Heart left ventricle (tissue), 16 donors: ENCODE data around the gene CPT1A. TPM values are rescaled to one million over a fixed set of nuclear protein-coding genes. Genes with fewer than 3 reads are reported as not detected.
A peak's percentile ranks its signal among the peaks of the same experiment; 100 is the strongest.

ENCODE experiments used
- ATAC-seq, 4 donors: fragments of 200-7000 bp; cut with Tn5 transposase; one replicate each; pipeline ENCODE4 v1.9.1; 2020 to 2022; ENCODE audit warnings: moderate library complexity in 4 of 4, mild to moderate bottlenecking in 3 of 4, moderate number of reproducible peaks in 1 of 4
- DNase-seq, 5 donors: peaks; one replicate each; pipeline ENCODE4 v3.0.0-alpha.2; 2020
- H3K27ac ChIP-seq, 12 donors: fragments of 200-600 bp; sonication (generic) in 4 of 12; one replicate each; pipeline versions ENCODE4 v1.5.0 to v1.8.0; 2016 to 2022; ENCODE audit warnings: mild to moderate bottlenecking in 2 of 12
- H3K27me3 ChIP-seq, 9 donors: fragments of 200-600 bp; sonication (generic) in 2 of 9; one replicate each; pipeline versions ENCODE4 v1.5.1 to v1.8.0; 2016 to 2022; ENCODE audit warnings: mild to moderate bottlenecking in 3 of 9
- H3K36me3 ChIP-seq, 9 donors: fragments of 200-600 bp; sonication (generic) in 2 of 9; one replicate each; pipeline versions ENCODE4 v1.5.0 to v1.8.0; 2018 to 2022; ENCODE audit warnings: mild to moderate bottlenecking in 2 of 9
- H3K4me1 ChIP-seq, 12 donors: fragments of 200-600 bp; sonication (generic) in 4 of 12; one replicate each; pipeline versions ENCODE4 v1.5.0 to v1.8.0; 2016 to 2022; ENCODE audit warnings: mild to moderate bottlenecking in 3 of 12
- H3K4me3 ChIP-seq, 12 donors: fragments of 200-600 bp; sonication (generic) in 4 of 12; one replicate each; pipeline versions ENCODE4 v1.5.0 to v1.8.0; 2017 to 2022; ENCODE audit warnings: mild to moderate bottlenecking in 9 of 12, moderate library complexity in 4 of 12
- H3K9me3 ChIP-seq, 12 donors: fragments of 200-600 bp; sonication (generic) in 4 of 12; one replicate each; pipeline versions ENCODE4 v1.5.0 to v1.8.0; 2016 to 2022; ENCODE audit warnings: mild to moderate bottlenecking in 1 of 12
- CTCF ChIP-seq, 12 donors: fragments of 200-600 bp; sonication (generic) in 4 of 12; IDR thresholded peaks; one replicate each; pipeline versions ENCODE4 v1.5.0 to v1.8.0; 2018 to 2022; ENCODE audit warnings: antibody characterized with exemption in 12 of 12, mild to moderate bottlenecking in 5 of 12
- POLR2A ChIP-seq, 2 donors: fragments of 450-650 bp; IDR thresholded peaks; one replicate each; pipeline ENCODE4 v1.6.1; 2017; ENCODE audit warnings: antibody characterized with exemption in 2 of 2, mild to moderate bottlenecking in 2 of 2, moderate library complexity in 2 of 2
- WGBS, 4 donors: extraction: QIAGEN DNeasy Blood & Tissue Kit in 2 of 4; methylation state at CpG; one replicate each; pipeline versions ENCODE4 v1.1.5 to v1.1.7; 2013 to 2018; 5-methylcytosine and 5-hydroxymethylcytosine counted together
- intact Hi-C, 10 donors: fragments of 100-400 bp; cut with DNase I; formaldehyde crosslinking; loops; one replicate each; pipeline versions ENCODE4 v1.11.1 to v1.14.2; 2022
- polyA plus RNA-seq, 2 donors: library from polyadenylated mRNA; stranded (reverse); fragments of 200-250 nt; gene quantifications; one replicate each; pipeline ENCODE4 v1.2.3, GENCODE V29; 2013
- total RNA-seq, 9 donors: library from RNA; depleted of rRNA in 2 of 9; stranded (reverse); fragments of >200 nt in 2 of 9; fragmentation: NEBNext Ultra II Directional in 3 of 9; extraction: Animal tissue kit (Norgen Biotek cat#: 25700) in 3 of 9; gene quantifications; one replicate each; pipeline versions ENCODE4 v1.1.0 to v1.2.4, GENCODE V29; 2016 to 2023
- donor health status: ischemic (EF 13 %, LVEDD 7.1; RV severe dilation, severe dysfunction).
- donor health status: healthy with polysubstance abuse.
- donor health status: DM: no; HTN: yes; CAD: no.
- donor health status: DM: no; HTN: no; CAD: no.
- donor health status: ischemic (EF 25% LVEDD 6.9; RV normal size, moderate dysfunction).
- donor health status: ischemic (EF 25% LVEDD 5.7; RV mildly dilated, moderate dysfunction).
- donor health status: healthy.
- donor health status: DM: yes; HTN: yes; CAD: no.
- donor health status: ischemic (EF 35%, LVEDD 5.7; RV mildly dilated, moderate dysfunction).
- donor health status: nonischemic (EF 11% LVEDD 7.7; RV severe dilation, severe dysfunction).
- donor health status: DM: yes; HTN: yes; CAD: no.
- donor health status: PGD.
- donor health status: ischemic (EF 29% LVEDD 5.4; RV normal size, mild dysfunction).
- donor health status: nonischemic (EF 23%, LVEDD 6.1; RV moderate dilation, normal function).

Gene CPT1A
- total and polyA plus RNA-seq, 11 donors = 20.9 to 116 (median 51.6) TPM

- Histone ChIP-seq H3K4me1 (peaks cover 0 to 35% (median 7%) of the 10 kb centered on the region in 12 donors), H3K4me3 (no peak overlapping the region), H3K27ac (no peak overlapping the region), H3K27me3 (no peaks in the 10 kb centered on the region), H3K9me3 (no peaks in the 10 kb centered on the region), H3K36me3 (peaks cover 0 to 4% (median 0%) of the 10 kb centered on the region in 9 donors)
- no peak for DNase-seq
- ATAC-seq = no peak
- WGBS, 4 donors = 60 to 80% (median 67%) methylated on average over 4 of the region's 4 CpGs
- TF ChIP-seq POLR2A (IDR thresholded peaks at IDR 0.05) (no peak), CTCF (IDR thresholded peaks at IDR 0.05) (no peak)
- intact Hi-C loops = no loop called here
Observed at GRCh38 chr11:68821670-68822069, 20.0 kb downstream of the CPT1A start.

DNA sequence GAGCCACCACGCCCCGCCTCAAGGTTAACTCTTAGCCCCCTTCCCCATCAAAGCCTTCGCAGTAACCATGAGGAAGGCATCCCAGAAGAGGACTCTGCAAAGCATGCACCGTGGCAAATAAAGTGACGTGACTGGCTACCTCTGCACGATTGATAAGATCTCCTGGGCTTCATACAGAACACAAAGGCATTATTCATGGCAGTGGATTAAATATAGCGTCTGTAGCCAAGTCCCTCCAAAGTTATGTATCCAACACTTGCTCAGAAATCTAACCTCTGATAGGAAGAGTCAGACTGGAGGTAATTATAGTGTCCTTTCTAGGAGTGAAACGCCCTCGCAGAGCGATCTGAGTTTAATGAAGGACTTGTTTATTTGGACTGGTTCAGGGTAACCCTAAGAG, 22.4 kb downstream of the CPT1A start:
- no peaks in the 10 kb centered on the region for H3K27me3 ChIP-seq
- H3K4me1 ChIP-seq = peaks cover 0 to 29% (median 7%) of the 10 kb centered on the region in 12 donors
- TF ChIP-seq CTCF (IDR thresholded peaks at IDR 0.05) (no peak), POLR2A (IDR thresholded peaks at IDR 0.05) (no peak)
- DNase-seq (no peak), ATAC-seq (peak in 2 of 4 donors; percentile 21 to 22)
- no peak overlapping the region for H3K4me3 ChIP-seq
- intact Hi-C loops = loop anchor here in 1 of 10 donors (10.0 kb wide), 1 partner anchor 65 kb away; the partner anchor contains the start of gene TESMIN
- peaks cover 0 to 16% (median 11%) of the 10 kb centered on the region in 9 donors for H3K36me3 ChIP-seq
- no peak overlapping the region for H3K27ac ChIP-seq
- no peaks in the 10 kb centered on the region for H3K9me3 ChIP-seq
- 63 to 71% (median 63%) methylated on average over 10 of the region's 10 CpGs for WGBS, 4 donors

DNA sequence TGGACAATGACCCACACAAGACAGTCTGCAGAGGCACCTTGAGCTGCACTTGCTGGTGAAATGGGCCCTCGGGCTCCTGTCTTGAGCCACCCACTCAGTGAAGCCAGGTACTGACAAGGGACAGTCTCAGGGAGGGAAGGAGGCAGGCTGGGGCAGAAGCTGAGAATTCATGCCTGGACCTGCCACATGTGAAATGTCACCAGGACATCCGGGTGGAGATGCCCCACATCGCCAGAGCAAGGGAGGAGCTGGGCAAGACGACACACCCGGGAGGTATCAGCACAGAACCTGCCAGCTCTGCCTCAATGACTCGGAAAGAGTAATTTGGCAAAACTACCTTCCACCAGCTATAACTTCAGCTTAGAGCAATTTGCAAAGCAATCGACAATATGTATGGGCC, 23.5 kb downstream of the CPT1A start:
- Histone ChIP-seq H3K9me3 (no peaks in the 10 kb centered on the region), H3K36me3 (peaks cover 0 to 28% (median 21%) of the 10 kb centered on the region in 9 donors), H3K4me1 (peaks cover 0 to 29% (median 7%) of the 10 kb centered on the region in 12 donors), H3K27me3 (no peaks in the 10 kb centered on the region), H3K27ac (no peak overlapping the region), H3K4me3 (no peak overlapping the region)
- 89 to 97% (median 93%) methylated on average over 7 of the region's 7 CpGs for WGBS, 4 donors
- DNase-seq = no peak
- peak in 1 of 4 donors; percentile 10 for ATAC-seq
- TF ChIP-seq POLR2A (IDR thresholded peaks at IDR 0.05) (no peak), CTCF (IDR thresholded peaks at IDR 0.05) (no peak)
- intact Hi-C loops = loop anchor here in 1 of 10 donors (10.0 kb wide), 1 partner anchor 63 kb away; the partner anchor contains the start of gene TESMIN

DNA sequence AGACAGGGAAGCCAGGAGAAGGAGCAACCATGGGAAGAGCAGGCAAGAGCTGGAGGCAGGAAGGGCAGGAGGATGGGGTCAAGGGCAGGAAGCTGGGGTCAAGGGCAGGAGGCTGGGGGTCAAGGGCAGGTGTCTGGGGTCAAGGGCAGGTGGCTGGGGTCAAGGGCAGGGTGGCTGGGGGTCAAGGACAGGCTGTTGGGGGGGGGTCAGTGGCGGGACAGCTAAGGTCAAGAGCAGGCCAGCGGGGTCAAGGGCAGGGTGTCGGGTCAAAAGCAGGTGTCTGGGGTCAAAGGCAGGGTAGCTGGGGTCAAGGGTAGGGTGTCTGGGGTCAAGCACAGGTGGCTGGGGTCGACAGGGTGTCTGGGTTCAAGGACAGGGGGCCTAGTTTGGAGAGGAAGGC, 24.2 kb downstream of the CPT1A start:
- no peak for TF ChIP-seq CTCF (IDR thresholded peaks at IDR 0.05)
- ATAC-seq (peak in 1 of 4 donors; percentile 5), DNase-seq (no peak)
- Histone ChIP-seq H3K36me3 (peaks cover 0 to 34% (median 28%) of the 10 kb centered on the region in 9 donors), H3K4me1 (peaks cover 0 to 30% (median 9%) of the 10 kb centered on the region in 12 donors), H3K9me3 (no peaks in the 10 kb centered on the region), H3K27ac (peak overlapping the region in 1 of 12 donors; percentile 17), H3K4me3 (no peak overlapping the region), H3K27me3 (no peaks in the 10 kb centered on the region)
- 89 to 94% (median 91%) methylated on average over 4 of the region's 4 CpGs for WGBS, 4 donors
- intact Hi-C loops = loop anchor here in 1 of 10 donors (10.0 kb wide), 1 partner anchor 63 kb away; the partner anchor contains the start of gene TESMIN
